ENCODE measurements around the gene SPOCK2. TPM values are rescaled to one million over a fixed set of nuclear protein-coding genes. Genes with fewer than 3 reads are reported as not detected.

The SPOCK2 gene
- total and polyA plus RNA-seq, 2 donors (not counting 1 experiment from before 2014, with no cell fraction given) = 0.02 to 0.33 TPM

DNA sequence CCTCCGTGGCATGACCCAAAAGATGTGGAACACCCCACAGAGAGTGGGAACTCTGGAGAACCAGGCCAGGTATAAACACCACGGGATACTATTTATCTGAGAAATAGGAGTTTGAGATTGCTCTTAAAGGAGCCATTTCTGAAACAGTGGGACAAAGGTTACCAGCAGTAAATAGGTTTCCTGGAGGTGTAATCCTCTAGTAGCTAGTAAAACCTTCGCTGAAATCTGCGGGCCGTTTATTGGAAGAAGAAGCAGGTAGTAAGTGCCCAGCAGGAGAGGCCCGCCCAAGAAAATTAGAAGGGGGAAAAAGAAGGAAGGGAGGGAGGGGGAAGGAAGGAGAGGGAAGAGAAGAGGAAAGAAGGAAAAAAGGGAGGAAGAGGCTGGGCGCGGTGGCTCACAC, 72.5 kb downstream of the SPOCK2 start:
- no peak overlapping the region for H3K27ac ChIP-seq (ENCODE audit: insufficient read depth, low read length)
- no peak overlapping the region for H2AFZ ChIP-seq (ENCODE audit: low read length)
- H3K4me2 ChIP-seq (ENCODE audit: extremely low read depth, insufficient read depth, low read length) = no peak overlapping the region

DNA sequence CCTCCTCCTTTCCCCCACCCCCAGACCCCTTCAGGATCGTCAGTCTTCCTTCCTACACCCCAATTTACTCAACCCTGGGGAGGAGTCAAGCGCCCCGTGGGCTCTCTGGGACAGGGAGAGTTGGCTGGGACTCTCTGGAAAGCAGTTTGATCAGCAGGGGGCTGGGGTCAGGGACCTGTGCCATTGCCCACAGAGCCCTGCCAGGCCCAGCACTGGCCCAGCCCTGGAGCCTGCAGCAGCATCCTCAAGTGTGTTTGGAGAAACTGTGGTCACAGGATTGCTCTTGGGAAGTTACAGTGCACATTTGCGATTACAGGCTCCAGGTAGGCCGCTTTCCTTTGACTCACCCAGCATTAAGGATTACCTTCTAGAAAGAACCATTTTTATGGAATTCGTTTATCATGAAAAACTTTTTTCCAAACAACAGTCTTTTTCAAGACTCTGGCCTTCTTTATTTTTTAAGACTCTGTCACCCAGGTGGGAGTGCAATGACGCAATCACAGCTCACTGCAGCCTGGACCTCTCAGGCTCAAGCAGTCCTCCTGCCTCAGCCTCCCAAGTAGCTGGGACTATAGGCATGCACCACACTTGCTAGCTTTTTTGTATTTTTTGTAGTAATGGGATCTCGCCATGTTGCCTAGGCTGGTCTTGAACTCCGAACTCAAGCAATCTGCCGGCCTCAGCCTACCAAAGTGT, 73.4 kb downstream of the SPOCK2 start:
- no peaks in the 10 kb centered on the region for H3K79me2 ChIP-seq (ENCODE audit: control insufficient read depth, insufficient read depth, low read length)
- H3K9me3 ChIP-seq (ENCODE audit: control insufficient read depth, insufficient read depth, low read depth, low read length) = no peaks in the 10 kb centered on the region
- no peaks in the 10 kb centered on the region for H3K27me3 ChIP-seq (ENCODE audit: control insufficient read depth, insufficient read depth, low read length)
- no peak overlapping the region for H3K27ac ChIP-seq (ENCODE audit: insufficient read depth, low read length)
- H3K4me1 ChIP-seq (ENCODE audit: control insufficient read depth, extremely low read depth, insufficient read depth, low read length) = peaks cover 5% of the 10 kb centered on the region
- no peak overlapping the region for H2AFZ ChIP-seq (ENCODE audit: low read length)
- H3K36me3 ChIP-seq (ENCODE audit: control insufficient read depth, insufficient read depth, low read length) = no peaks in the 10 kb centered on the region
- no peak overlapping the region for H3K9ac ChIP-seq (ENCODE audit: insufficient read depth, low read length)
- DNase-seq (ENCODE audit: low read depth in 2 of 2) = no peak
- no peak overlapping the region for H3K4me3 ChIP-seq (replicated peaks in 1 of 4; ENCODE audit: control extremely low read depth in 1 of 4, insufficient read depth in 1 of 4, low read depth in 3 of 4, low read length in 4 of 4)
- no peak overlapping the region for H3K4me2 ChIP-seq (ENCODE audit: extremely low read depth, insufficient read depth, low read length)
- no peaks in the 10 kb centered on the region for H4K20me1 ChIP-seq (ENCODE audit: control insufficient read depth, extremely low read depth, insufficient read depth, low read length)
- TF ChIP-seq EZH2 (IDR thresholded peaks at IDR 0.05; ENCODE audit: low read length, missing control alignments) = no peak
- TF ChIP-seq, protein P1, sequence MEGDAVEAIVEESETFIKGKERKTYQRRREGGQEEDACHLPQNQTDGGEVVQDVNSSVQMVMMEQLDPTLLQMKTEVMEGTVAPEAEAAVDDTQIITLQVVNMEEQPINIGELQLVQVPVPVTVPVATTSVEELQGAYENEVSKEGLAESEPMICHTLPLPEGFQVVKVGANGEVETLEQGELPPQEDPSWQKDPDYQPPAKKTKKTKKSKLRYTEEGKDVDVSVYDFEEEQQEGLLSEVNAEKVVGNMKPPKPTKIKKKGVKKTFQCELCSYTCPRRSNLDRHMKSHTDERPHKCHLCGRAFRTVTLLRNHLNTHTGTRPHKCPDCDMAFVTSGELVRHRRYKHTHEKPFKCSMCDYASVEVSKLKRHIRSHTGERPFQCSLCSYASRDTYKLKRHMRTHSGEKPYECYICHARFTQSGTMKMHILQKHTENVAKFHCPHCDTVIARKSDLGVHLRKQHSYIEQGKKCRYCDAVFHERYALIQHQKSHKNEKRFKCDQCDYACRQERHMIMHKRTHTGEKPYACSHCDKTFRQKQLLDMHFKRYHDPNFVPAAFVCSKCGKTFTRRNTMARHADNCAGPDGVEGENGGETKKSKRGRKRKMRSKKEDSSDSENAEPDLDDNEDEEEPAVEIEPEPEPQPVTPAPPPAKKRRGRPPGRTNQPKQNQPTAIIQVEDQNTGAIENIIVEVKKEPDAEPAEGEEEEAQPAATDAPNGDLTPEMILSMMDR (conservative IDR thresholded peaks at IDR 0.05 in 1 of 2, IDR thresholded peaks at IDR 0.05 in 1 of 2; ENCODE audit: low read depth in 1 of 2, low read length in 2 of 2) = no peak

More for the DNA sequence above, 72.5 kb downstream of the SPOCK2 start:
- H3K4me3 ChIP-seq (replicated peaks in 1 of 4; ENCODE audit: control extremely low read depth in 1 of 4, insufficient read depth in 1 of 4, low read depth in 3 of 4, low read length in 4 of 4) = no peak overlapping the region
- no peak overlapping the region for H3K9ac ChIP-seq (ENCODE audit: insufficient read depth, low read length)
- H3K4me1 ChIP-seq (ENCODE audit: control insufficient read depth, extremely low read depth, insufficient read depth, low read length) = no peaks in the 10 kb centered on the region
- TF ChIP-seq, protein P1 (conservative IDR thresholded peaks at IDR 0.05 in 1 of 2, IDR thresholded peaks at IDR 0.05 in 1 of 2; ENCODE audit: low read depth in 1 of 2, low read length in 2 of 2) = no peak
- no peaks in the 10 kb centered on the region for H3K36me3 ChIP-seq (ENCODE audit: control insufficient read depth, insufficient read depth, low read length)
- no peak for DNase-seq (ENCODE audit: low read depth in 2 of 2)
- H4K20me1 ChIP-seq (ENCODE audit: control insufficient read depth, extremely low read depth, insufficient read depth, low read length) = no peaks in the 10 kb centered on the region
- H3K79me2 ChIP-seq (ENCODE audit: control insufficient read depth, insufficient read depth, low read length) = no peaks in the 10 kb centered on the region
- no peaks in the 10 kb centered on the region for H3K27me3 ChIP-seq (ENCODE audit: control insufficient read depth, insufficient read depth, low read length)
- H3K9me3 ChIP-seq (ENCODE audit: control insufficient read depth, insufficient read depth, low read depth, low read length) = no peaks in the 10 kb centered on the region

DNA sequence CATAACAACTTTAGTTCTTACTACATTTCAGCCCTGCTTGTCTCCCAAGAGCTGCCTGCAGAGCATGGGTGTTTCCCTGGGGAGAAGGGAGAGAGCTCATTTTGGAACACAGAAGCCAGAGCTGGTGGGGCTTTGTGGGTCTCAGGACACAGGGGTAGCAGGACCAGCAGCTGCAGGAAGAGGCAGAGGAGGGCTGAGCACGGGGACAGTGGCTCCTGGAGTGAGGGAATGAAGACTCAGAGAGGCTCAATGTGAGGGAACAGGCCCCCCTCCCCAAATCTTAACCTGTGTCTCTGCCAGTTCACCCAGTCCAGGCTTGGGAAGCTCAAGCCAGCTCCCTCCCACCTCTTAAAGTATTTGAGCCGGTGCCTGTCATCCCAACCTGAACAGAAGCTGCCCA, 74.2 kb downstream of the SPOCK2 start:
- H3K27me3 ChIP-seq (ENCODE audit: control insufficient read depth, insufficient read depth, low read length) = no peaks in the 10 kb centered on the region
- H3K9ac ChIP-seq (ENCODE audit: insufficient read depth, low read length) = no peak overlapping the region
- TF ChIP-seq, protein P1 (conservative IDR thresholded peaks at IDR 0.05 in 1 of 2, IDR thresholded peaks at IDR 0.05 in 1 of 2; ENCODE audit: low read depth in 1 of 2, low read length in 2 of 2) = no peak
- TF ChIP-seq EZH2 (IDR thresholded peaks at IDR 0.05; ENCODE audit: low read length, missing control alignments) = no peak
- no peak overlapping the region for H2AFZ ChIP-seq (ENCODE audit: low read length)
- no peaks in the 10 kb centered on the region for H3K9me3 ChIP-seq (ENCODE audit: control insufficient read depth, insufficient read depth, low read depth, low read length)
- no peaks in the 10 kb centered on the region for H3K36me3 ChIP-seq (ENCODE audit: control insufficient read depth, insufficient read depth, low read length)
- H4K20me1 ChIP-seq (ENCODE audit: control insufficient read depth, extremely low read depth, insufficient read depth, low read length) = no peaks in the 10 kb centered on the region
- H3K79me2 ChIP-seq (ENCODE audit: control insufficient read depth, insufficient read depth, low read length) = no peaks in the 10 kb centered on the region
- H3K4me1 ChIP-seq (ENCODE audit: control insufficient read depth, extremely low read depth, insufficient read depth, low read length) = peaks cover 11% of the 10 kb centered on the region
- DNase-seq (ENCODE audit: low read depth in 2 of 2) = no peak
- H3K4me3 ChIP-seq (replicated peaks in 1 of 4; ENCODE audit: control extremely low read depth in 1 of 4, insufficient read depth in 1 of 4, low read depth in 3 of 4, low read length in 4 of 4) = no peak overlapping the region
- H3K4me2 ChIP-seq (ENCODE audit: extremely low read depth, insufficient read depth, low read length) = no peak overlapping the region
- H3K27ac ChIP-seq (ENCODE audit: insufficient read depth, low read length) = no peak overlapping the region

Measured in fibroblast of lung (primary cell).